Left ventricle myocardium inferior (tissue), 1 donor: ENCODE measurements around the gene LY9. TPM values are rescaled to one million over a fixed set of nuclear protein-coding genes. Genes with fewer than 3 reads are reported as not detected.

Experiments used
- DNase-seq: peaks from one replicate; pipeline ENCODE4 v3.0.0-alpha.2; 2020
- H3K27ac ChIP-seq: fragments of 200-600 bp; replicated peaks from 2 replicates; pipeline ENCODE4 v1.8.0; 2021
- H3K27me3 ChIP-seq: fragments of 200-600 bp; 2 replicates; pipeline ENCODE4 v1.8.0; 2021; ENCODE audit warnings: low read depth
- H3K36me3 ChIP-seq: fragments of 200-600 bp; 2 replicates; pipeline ENCODE4 v1.8.0; 2021
- H3K4me1 ChIP-seq: fragments of 200-600 bp; 2 replicates; pipeline ENCODE4 v1.8.0; 2021
- H3K4me3 ChIP-seq: fragments of 200-600 bp; 2 replicates; pipeline ENCODE4 v1.8.0; 2021; ENCODE audit warnings: mild to moderate bottlenecking, moderate library complexity
- H3K9me3 ChIP-seq: fragments of 200-600 bp; replicated peaks from 2 replicates; pipeline ENCODE4 v1.8.0; 2021
- CTCF ChIP-seq: fragments of 200-600 bp; IDR thresholded peaks from 2 replicates; pipeline ENCODE4 v1.8.0; 2021; ENCODE audit warnings: antibody characterized with exemption, mild to moderate bottlenecking, borderline replicate concordance
- intact Hi-C: fragments of 100-400 bp; cut with micrococcal nuclease; formaldehyde crosslinking; loops from one replicate; pipeline ENCODE4 v1.11.0; 2022
- total RNA-seq: library from RNA; stranded (reverse); fragmentation: NEBNext Ultra II Directional; extraction: Animal tissue kit (Norgen Biotek cat#: 25700); gene quantifications from one replicate; pipeline ENCODE4 v1.2.1, GENCODE V29; 2021
- donor health status: DM: no; HTN: yes; CAD: no; lungs with severe emphysema.

Gene LY9
- total RNA-seq, 1 donor from 2014 or later = not detected

- Histone ChIP-seq H3K4me3 (no peak overlapping the region), H3K27ac (no peak overlapping the region), H3K36me3 (no peaks in the 10 kb centered on the region), H3K9me3 (no peaks in the 10 kb centered on the region), H3K4me1 (no peaks in the 10 kb centered on the region), H3K27me3 (peaks cover 17% of the 10 kb centered on the region)
- intact Hi-C loops = no loop called here
- DNase-seq = no peak
- TF ChIP-seq CTCF = no peak
Observed at GRCh38 chr1:160755911-160756848, 39.8 kb upstream of the LY9 start.

- Histone ChIP-seq H3K9me3 (no peaks in the 10 kb centered on the region), H3K36me3 (no peaks in the 10 kb centered on the region), H3K4me1 (no peaks in the 10 kb centered on the region), H3K4me3 (no peak overlapping the region), H3K27me3 (peaks cover 12% of the 10 kb centered on the region), H3K27ac (no peak overlapping the region)
- intact Hi-C loops = no loop called here
- TF ChIP-seq CTCF = no peak
- DNase-seq = no peak
Observed at GRCh38 chr1:160756849-160757201, 39.1 kb upstream of the LY9 start.

GRCh38 chr1:160758521-160758920 is 37.5 kb upstream of the LY9 start:
- Histone ChIP-seq H3K36me3 (no peaks in the 10 kb centered on the region), H3K27ac (no peak overlapping the region), H3K4me3 (no peak overlapping the region), H3K27me3 (no peaks in the 10 kb centered on the region), H3K4me1 (no peaks in the 10 kb centered on the region), H3K9me3 (no peaks in the 10 kb centered on the region)
- intact Hi-C loops = no loop called here
- no peak for DNase-seq
- no peak for TF ChIP-seq CTCF

GRCh38 chr1:160759740-160760139 is 36.2 kb upstream of the LY9 start:
- no peak overlapping the region for H3K27ac ChIP-seq
- no peaks in the 10 kb centered on the region for H3K36me3 ChIP-seq
- no peaks in the 10 kb centered on the region for H3K4me1 ChIP-seq
- TF ChIP-seq CTCF = no peak
- no peak for DNase-seq
- H3K4me3 ChIP-seq = no peak overlapping the region
- no peaks in the 10 kb centered on the region for H3K9me3 ChIP-seq
- intact Hi-C loops = no loop called here
- H3K27me3 ChIP-seq = no peaks in the 10 kb centered on the region

- intact Hi-C loops = no loop called here
- H3K27me3 ChIP-seq = no peaks in the 10 kb centered on the region
- no peak for TF ChIP-seq CTCF
Observed at GRCh38 chr1:160761046-160761445, 34.9 kb upstream of the LY9 start.

More at GRCh38 chr1:160761046-160761445, 34.9 kb upstream of the LY9 start:
- DNase-seq = no peak
- H3K36me3 ChIP-seq = no peaks in the 10 kb centered on the region
- H3K4me1 ChIP-seq = no peaks in the 10 kb centered on the region
- no peak overlapping the region for H3K4me3 ChIP-seq
- H3K27ac ChIP-seq = no peak overlapping the region
- H3K9me3 ChIP-seq = no peaks in the 10 kb centered on the region
